Keratinocyte (primary cell): ENCODE measurements around the gene TNIK.

Source experiments
- CTCF ChIP-seq, 3 experiments: IDR thresholded peaks in 1 of 3; conservative IDR thresholded peaks in 1 of 3; optimal IDR thresholded peaks in 1 of 3; 2 replicates in 2 of 3; 3 replicates in 1 of 3; pipeline versions ENCODE3 to v1.5.1; 2011; ENCODE audit warnings: low read length in 3 of 3, mild to moderate bottlenecking in 3 of 3, moderate library complexity in 2 of 3, control low read depth in 1 of 3, inconsistent platforms in 1 of 3; ENCODE audit not compliant: insufficient read depth in 2 of 3; ENCODE audit errors: extremely low read depth in 1 of 3
- EZH2 ChIP-seq: IDR thresholded peaks from one replicate; pipeline ENCODE4 v1.6.1; 2012; ENCODE audit warnings: inconsistent platforms, mild to moderate bottlenecking, low read length, moderate library complexity

GRCh38 chr3:171028025-171028778 is 432.0 kb downstream of the TNIK start:
- no peak for TF ChIP-seq EZH2
- TF ChIP-seq CTCF (optimal IDR thresholded peaks at IDR 0.05 in 1 of 3, IDR thresholded peaks at IDR 0.05 in 1 of 3, conservative IDR thresholded peaks at IDR 0.05 in 1 of 3; ENCODE audit: extremely low read depth in 1 of 3, insufficient read depth in 2 of 3, low read length in 3 of 3) = no peak
